HG03571 (cell line): ENCODE measurements around the gene STARD3.

Experiments used
- ATAC-seq: cut with Tn5 transposase; IDR thresholded peaks from one replicate; pipeline ENCODE4 v1.9.1; 2021; ENCODE audit not compliant: unreplicated experiment

Gene STARD3

DNA sequence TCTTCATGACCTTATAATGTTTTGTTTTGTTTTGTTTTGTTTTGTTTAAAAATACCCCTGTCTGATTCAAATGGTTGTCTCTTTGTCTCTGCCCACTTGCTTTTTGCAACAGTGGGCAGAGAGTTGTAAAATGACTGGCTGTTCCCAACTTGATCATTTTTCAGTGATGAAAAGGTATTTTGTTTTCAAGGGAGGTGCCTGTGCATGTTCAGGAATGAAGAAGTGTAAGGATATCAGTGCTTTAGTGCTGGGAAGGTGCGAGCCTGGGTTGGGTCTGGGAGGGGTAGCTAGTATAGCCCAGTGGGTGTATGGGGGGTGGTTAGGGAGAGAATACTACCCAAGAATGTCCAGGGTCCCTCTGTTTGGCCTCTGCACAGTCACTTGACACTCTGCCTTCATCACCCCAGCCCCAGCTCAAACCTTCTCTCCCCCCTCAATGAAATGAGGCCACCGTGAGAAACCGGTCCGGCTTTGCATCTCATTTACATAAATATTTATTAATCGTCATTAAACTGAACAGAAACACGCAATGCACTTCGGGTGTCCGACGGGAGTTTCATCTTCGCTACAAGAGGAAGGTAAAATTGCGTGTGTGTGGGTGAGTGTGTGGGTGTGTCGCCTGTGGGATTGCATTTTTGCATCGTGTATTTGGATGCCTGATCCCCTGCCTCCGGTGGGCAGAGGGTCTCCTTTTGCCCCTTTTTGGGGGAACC, 33.5 kb upstream of the STARD3 start:
- no peak for ATAC-seq

DNA sequence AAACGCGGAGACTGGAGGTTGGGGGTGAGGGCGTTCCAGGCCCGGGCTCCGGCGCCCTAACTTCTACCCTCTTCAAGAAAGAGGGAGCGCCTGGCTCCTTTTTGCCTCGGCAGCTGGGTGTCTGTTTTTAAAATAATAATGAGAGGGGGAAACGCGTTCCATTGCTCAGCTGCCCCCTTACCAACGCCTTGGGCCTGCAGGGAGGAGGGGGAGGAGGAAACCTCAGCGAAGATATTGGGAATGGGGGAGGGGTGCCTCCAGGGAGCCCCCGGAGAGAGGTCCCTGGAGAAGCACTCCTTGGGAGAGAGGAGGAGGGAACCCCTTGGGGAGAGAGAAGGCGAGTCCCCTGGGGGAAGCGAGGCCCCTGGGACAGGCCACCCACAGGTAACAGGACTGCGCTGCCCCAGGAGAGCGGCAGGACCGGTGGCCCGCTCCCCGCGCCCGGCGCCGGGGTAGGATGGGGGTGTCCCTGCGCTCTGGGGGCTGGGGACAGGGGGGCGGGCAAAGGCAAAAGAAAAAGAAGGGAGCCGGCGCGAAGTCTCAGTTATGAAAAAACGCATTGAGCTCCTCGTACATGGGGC, 31.9 kb upstream of the STARD3 start:
- ATAC-seq = no peak

DNA sequence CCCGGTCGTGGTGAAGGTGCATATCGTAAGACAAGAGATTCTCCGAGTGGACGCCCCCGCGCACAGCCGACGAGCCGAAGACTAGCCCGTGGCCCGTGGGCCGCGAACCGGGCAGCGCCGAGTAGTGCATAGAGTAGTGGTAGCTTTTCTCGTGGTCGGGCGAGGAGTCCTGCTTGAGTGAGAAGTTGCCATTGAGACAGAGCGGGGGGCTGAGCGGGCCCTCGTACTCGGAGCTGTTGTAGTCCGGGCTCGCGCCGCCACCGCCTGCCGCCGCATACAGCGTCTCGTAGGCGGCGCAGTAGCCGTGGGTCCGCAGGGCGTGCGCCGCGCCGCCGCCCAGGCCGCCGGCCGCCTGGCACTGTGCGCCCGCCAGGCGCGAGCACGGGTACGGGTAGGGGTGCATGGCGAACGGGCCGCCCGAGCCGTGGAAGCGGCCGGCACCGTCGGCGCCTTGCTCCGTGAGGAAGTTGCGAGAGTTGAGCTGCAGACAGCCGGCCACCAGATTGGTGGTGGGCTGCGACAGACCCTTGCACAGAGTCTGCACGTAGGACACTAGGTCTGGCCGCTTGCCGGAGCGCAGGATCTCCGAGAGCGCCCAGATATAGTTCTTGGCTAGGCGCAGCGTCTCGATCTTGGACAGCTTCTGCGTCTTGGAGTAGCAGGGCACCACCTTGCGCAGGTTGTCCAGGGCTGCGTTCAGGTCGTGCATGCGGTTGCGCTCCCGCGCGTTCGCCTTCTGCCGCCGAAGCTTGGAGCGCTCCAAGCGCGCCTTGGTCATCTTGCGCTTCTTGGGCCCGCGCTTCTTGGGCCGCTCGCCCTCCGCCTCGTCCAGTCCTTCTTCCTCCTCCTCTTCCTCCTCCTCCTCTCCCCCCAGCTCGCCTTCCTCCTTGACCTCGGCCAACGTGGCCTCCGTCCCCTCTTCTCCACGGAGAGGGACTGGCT, 31.2 kb upstream of the STARD3 start:
- no peak for ATAC-seq

GRCh38 chr17:39606434-39607056, 30.4 kb upstream of the STARD3 start:
- ATAC-seq = no peak

- ATAC-seq = no peak
Observed at GRCh38 chr17:39607057-39607850, 29.7 kb upstream of the STARD3 start.

GRCh38 chr17:39607851-39608130, 29.2 kb upstream of the STARD3 start, which contains the start of gene NEUROD2:
TSS of gene NEUROD2 (minus strand) at chr17:39607920. CDS start at chr17:39606599, 1,321 bp downstream.
- no peak for ATAC-seq

GRCh38 chr17:39608142-39608981, 28.6 kb upstream of the STARD3 start:
- no peak for ATAC-seq

DNA sequence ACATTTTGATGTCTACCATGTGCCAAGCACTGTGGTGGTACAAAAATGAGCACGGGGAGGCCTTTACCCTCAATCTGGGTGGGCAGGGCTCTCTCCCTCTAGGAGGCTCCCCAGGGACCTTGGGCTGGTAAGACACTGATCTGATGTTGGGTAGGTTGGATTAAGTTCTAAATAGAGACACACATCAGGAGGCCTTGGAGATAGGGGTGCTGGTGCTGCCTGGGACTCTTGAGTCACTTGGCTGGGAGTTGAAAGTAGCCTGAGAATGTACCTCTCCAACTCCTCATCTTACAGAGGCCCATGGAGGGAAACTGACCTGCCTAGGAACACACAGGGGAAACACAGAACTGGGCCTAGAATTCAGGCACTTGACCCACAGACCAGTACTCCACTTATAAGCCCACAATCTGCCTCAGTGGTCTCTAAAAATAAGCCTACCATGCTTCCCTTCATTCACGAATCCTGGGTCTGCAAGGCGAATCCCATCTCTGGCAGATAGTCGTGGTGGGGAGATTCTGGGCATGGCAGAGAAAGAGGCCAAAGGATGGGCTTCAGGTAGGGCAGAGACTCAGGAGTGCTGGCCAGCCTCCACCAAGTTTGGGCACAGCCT, 27.4 kb upstream of the STARD3 start:
- ATAC-seq = no peak

- ATAC-seq = no peak
Observed at GRCh38 chr17:39611401-39612112, 25.4 kb upstream of the STARD3 start.

- no peak for ATAC-seq
Observed at GRCh38 chr17:39612291-39612894, 24.6 kb upstream of the STARD3 start.

DNA sequence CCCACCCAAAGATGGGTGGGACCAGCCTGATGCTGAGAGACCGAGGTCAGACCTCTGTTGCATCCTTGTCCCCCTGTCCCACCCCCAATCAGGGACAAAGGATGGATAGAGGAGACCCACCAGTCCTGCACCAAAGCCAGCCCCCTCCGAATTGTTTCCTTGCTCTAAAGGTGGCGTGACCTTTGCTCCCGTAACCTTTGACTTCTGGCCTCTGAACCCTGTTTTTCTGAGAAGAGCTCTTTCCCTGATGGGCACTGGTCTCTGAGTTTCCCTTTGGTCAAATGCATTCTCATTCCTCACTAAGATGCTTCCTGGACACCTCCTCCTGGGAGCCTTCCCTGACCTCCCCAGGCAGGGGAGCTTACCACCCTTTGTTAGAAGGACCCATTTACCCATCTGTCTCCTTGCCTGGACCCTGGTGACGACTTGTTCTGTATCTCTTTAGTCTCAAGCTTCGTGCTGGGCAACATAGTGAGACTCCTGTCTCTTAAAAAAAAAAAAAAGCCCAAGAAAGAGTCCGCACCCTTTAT, 23.9 kb upstream of the STARD3 start:
- ATAC-seq = no peak

DNA sequence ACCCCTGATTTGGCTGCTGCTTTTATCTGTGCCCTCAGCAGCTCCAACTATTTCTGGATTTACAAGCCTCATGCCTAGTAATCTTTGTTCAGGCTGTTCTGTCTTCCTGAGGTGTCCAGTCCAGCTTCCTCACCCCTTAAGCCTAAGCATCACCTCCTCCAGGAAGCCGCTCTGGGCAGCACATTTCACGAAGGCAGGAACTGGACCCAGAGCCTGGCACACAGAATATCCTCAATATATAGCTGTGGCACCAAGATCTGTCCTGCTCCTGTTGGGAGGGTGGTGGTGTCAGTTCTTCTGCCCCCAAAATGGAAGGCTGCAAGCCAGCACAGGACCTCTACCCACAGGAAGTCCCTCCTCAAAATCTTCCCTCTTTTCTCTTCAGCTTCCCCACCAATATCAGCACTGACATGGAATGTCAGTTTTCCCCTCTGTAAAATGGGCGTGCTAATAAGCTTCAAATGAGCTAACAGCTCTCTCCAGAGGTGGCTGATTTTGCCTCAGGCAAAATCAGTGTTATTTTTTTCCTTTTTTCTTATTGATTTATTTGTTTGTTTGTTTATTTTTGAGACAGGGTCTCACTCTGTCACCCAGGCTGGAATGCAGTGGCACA, 22.3 kb upstream of the STARD3 start:
- no peak for ATAC-seq

- no peak for ATAC-seq
Observed at GRCh38 chr17:39615434-39615833, 21.5 kb upstream of the STARD3 start.

DNA sequence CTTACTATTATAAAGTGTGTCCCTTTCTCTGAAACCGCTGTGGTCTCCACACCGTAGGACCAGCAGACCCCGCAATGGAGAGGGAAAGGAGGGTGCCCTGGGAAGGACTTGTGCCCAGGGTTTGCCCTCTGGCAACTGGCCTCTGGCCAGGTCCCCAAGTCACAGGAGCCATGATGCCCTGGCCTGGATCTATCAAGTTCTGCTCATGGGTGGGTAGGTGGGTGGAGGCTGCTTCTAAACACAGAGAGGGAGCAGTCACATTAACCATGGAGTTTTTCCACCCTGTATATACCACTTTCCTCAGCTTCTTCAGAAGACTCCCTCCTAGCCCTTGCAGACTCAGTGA, 19.9 kb upstream of the STARD3 start:
- ATAC-seq = no peak

- ATAC-seq = no peak
Observed at GRCh38 chr17:39617446-39618245, 19.3 kb upstream of the STARD3 start.

DNA sequence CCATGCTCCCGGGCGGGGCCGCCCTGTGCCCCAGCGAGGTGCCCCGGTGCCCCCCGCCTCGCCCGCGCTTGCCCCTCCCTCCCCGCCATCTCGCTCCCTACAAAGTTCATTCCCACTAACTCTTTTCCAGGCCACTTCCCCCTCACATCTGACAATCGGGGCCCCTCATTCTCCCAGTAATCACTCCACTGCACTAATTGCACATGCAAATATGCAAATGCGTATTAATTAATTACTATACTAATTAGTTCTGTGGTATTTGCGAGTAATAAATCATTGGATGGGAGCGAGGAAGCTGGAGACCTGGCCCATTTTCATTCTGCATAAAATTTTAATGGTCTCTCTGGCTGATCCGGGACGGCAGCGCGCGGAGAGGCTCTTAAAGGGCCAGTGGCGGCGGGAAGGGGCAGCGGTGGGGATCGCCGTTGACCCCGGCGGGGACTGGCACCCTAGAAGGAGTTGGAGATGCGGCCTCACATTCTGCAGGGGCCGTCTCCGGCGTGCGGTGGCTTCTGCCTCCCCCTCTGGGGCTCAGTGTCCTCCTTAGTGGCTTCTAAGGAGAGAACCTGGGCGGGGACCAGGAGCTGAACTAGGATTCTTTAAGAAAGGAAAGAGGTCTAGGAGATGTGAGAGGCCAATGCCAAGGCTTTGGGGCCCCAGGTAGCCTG, 18.6 kb upstream of the STARD3 start:
- no peak for ATAC-seq
